A673 (cell line): ENCODE data around the gene ABCD3. TPM values are rescaled to one million over a fixed set of nuclear protein-coding genes. Genes with fewer than 3 reads are reported as not detected.

Experiments used
- BruUV-seq: library from RNA; stranded (reverse); fragments of 400-500 nt; replicated peaks from 2 replicates; lab custom pipeline; 2021; lab: Mats Ljungman, UMichigan
- CTCF ChIA-PET: fragments of 300-600 bp; sonication (Branson Sonifier 250); formaldehyde crosslinking; loops from one replicate; lab custom pipeline; 2022; ENCODE audit warnings: antibody characterized with exemption; lab: Charles Lee
- POLR2A ChIA-PET: fragments of 300-600 bp; sonication (Branson Sonifier 250); formaldehyde crosslinking; loops from one replicate; lab custom pipeline; 2022; ENCODE audit warnings: antibody characterized with exemption; ENCODE audit not compliant: low non-redundant PET; lab: Charles Lee
- DNase-seq: peaks from one replicate; pipeline ENCODE4 v3.0.0-alpha.2; 2015; ENCODE audit warnings: low spot score
- H3K27ac ChIP-seq: fragments of 200-600 bp; sonication (generic); 2 replicates; pipeline ENCODE4 v1.5.1; 2016; ENCODE audit warnings: mixed run types, low read depth, mild to moderate bottlenecking, mixed read lengths, antibody characterized with exemption, low read length; ENCODE audit not compliant: poor library complexity, severe bottlenecking
- H3K27me3 ChIP-seq: fragments of 200-600 bp; sonication (generic); replicated peaks from 2 replicates; pipeline ENCODE4 v1.6.1; 2017; ENCODE audit warnings: mixed run types, low read depth, mild to moderate bottlenecking, mixed read lengths, antibody characterized with exemption, low read length; ENCODE audit not compliant: insufficient read depth, poor library complexity
- H3K36me3 ChIP-seq: fragments of 200-600 bp; sonication (generic); 2 replicates; pipeline ENCODE4 v1.6.1; 2016; ENCODE audit warnings: mixed run types, mild to moderate bottlenecking, mixed read lengths, antibody characterized with exemption, low read length; ENCODE audit not compliant: insufficient read depth, poor library complexity, severe bottlenecking
- H3K4me1 ChIP-seq: fragments of 200-600 bp; sonication (generic); 2 replicates; pipeline ENCODE4 v1.6.1; 2017; ENCODE audit warnings: mixed run types, mild to moderate bottlenecking, mixed read lengths, antibody characterized with exemption, low read length; ENCODE audit not compliant: insufficient read depth, poor library complexity, severe bottlenecking
- H3K4me3 ChIP-seq: fragments of 200-600 bp; sonication (generic); 2 replicates; pipeline ENCODE4 v1.5.1; 2016; ENCODE audit warnings: low read depth, mixed run types, mild to moderate bottlenecking, mixed read lengths, low read length; ENCODE audit not compliant: poor library complexity, severe bottlenecking
- H3K9me3 ChIP-seq: fragments of 200-600 bp; sonication (generic); 2 replicates; pipeline ENCODE4 v1.6.1; 2016; ENCODE audit warnings: mixed run types, low read depth, mild to moderate bottlenecking, mixed read lengths, antibody characterized with exemption, low read length; ENCODE audit not compliant: poor library complexity, severe bottlenecking
- EZH2 ChIP-seq: fragments of 200-600 bp; sonication (generic); IDR thresholded peaks from 2 replicates; pipeline ENCODE4 v1.6.1; 2017; ENCODE audit warnings: borderline replicate concordance, low read depth, mild to moderate bottlenecking, mixed read lengths, antibody characterized with exemption, low read length; ENCODE audit not compliant: poor library complexity, severe bottlenecking
- intact Hi-C: fragments of 100-400 bp; cut with micrococcal nuclease; formaldehyde crosslinking; loops from one replicate; pipeline ENCODE4 v1.10.0; 2022; ENCODE audit not compliant: unreplicated experiment
- total RNA-seq: library from RNA; stranded (reverse); gene quantifications from 2 replicates; pipeline ENCODE4 v1.2.3, GENCODE V29; 2021
- TF ChIP-seq, protein P1 (sequence below): fragments of 300-800, 200-600 bp; sonication (generic); conservative IDR thresholded peaks from 2 replicates; pipeline ENCODE4 v1.5.1; 2017; ENCODE audit warnings: low read depth, mild to moderate bottlenecking, antibody characterized with exemption, low read length, moderate library complexity, mixed read lengths

The ABCD3 gene
- total RNA-seq, 1 experiment from 2014 or later = 65.0 TPM

DNA sequence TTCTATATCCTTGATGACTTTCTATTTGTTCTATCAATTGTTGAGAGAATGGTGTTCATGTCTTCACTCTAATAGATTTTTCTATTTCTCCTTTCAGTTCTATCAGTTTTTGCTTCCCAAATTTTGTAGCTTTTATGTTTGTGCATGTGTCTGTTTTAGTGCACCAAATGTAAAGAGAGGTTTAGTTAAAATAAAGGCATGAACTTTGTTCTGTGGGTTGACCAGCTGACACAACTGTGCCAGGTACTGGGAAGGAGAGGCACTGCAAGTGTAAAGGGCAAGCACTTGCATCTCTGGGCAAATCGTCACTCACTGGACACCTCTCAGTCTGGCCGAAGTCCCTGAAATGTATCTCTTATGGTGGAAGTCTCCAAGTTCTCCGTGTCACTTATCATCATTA is 38.6 kb upstream of the ABCD3 start:
- Histone ChIP-seq H3K4me1 (no peaks in the 10 kb centered on the region), H3K27ac (no peak overlapping the region), H3K36me3 (no peaks in the 10 kb centered on the region), H3K9me3 (no peaks in the 10 kb centered on the region), H3K4me3 (no peak overlapping the region), H3K27me3 (no peaks in the 10 kb centered on the region)
- ChIA-PET CTCF (no interaction called here), POLR2A (no interaction called here)
- intact Hi-C loops = no loop called here
- TF ChIP-seq, protein P1, sequence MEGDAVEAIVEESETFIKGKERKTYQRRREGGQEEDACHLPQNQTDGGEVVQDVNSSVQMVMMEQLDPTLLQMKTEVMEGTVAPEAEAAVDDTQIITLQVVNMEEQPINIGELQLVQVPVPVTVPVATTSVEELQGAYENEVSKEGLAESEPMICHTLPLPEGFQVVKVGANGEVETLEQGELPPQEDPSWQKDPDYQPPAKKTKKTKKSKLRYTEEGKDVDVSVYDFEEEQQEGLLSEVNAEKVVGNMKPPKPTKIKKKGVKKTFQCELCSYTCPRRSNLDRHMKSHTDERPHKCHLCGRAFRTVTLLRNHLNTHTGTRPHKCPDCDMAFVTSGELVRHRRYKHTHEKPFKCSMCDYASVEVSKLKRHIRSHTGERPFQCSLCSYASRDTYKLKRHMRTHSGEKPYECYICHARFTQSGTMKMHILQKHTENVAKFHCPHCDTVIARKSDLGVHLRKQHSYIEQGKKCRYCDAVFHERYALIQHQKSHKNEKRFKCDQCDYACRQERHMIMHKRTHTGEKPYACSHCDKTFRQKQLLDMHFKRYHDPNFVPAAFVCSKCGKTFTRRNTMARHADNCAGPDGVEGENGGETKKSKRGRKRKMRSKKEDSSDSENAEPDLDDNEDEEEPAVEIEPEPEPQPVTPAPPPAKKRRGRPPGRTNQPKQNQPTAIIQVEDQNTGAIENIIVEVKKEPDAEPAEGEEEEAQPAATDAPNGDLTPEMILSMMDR = no peak
- no peak for TF ChIP-seq EZH2
- BruUV-seq = no TSS peak
- DNase-seq = no peak

DNA sequence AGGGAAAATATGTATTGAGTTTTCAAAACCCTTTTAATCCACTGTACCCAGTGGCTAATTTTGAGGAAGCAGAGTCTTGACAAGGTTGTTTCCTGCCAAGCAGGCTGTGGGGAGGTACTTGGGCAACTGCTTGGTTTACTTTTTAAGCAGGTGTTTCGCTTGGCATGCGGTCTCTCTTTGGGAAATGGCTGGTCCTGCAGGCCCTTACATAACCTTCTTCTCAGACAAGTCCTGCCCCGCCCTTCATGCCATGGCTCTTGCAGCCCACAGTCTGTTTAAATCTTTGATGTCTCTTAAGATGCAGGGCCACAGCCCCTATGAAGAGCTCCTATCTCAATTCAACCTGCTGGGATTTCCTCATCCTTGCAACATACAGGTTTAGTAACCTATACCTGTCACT is 36.0 kb upstream of the ABCD3 start:
- Histone ChIP-seq H3K27ac (no peak overlapping the region), H3K4me3 (no peak overlapping the region), H3K27me3 (no peaks in the 10 kb centered on the region), H3K4me1 (no peaks in the 10 kb centered on the region), H3K36me3 (no peaks in the 10 kb centered on the region), H3K9me3 (no peaks in the 10 kb centered on the region)
- intact Hi-C loops = no loop called here
- no peak for DNase-seq
- no TSS peak for BruUV-seq
- TF ChIP-seq EZH2 = no peak
- TF ChIP-seq, protein P1 = no peak
- ChIA-PET CTCF (no interaction called here), POLR2A (no interaction called here)

DNA sequence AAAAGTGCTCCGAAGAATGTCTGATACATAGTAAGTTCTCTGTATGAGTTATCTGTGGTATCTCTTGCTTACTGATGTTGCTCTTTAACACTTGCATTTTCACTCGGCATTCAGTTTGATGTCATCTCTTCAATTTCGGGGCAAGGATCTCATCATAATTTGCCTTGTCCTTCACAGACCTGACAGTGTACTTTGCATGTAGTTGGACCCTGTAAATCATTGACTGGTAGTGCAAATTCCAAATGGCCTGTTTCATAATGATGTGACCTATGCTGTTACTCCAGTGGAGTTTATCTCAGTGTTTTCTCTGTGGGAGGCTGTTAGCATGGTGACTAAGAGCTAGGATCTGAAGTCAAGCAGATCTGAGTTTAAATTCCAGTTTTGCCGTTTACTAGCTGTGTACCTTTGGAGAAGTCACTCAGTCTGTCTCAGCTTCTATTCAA is 34.2 kb upstream of the ABCD3 start:
- TF ChIP-seq EZH2 = no peak
- TF ChIP-seq, protein P1 = no peak
- Histone ChIP-seq H3K36me3 (no peaks in the 10 kb centered on the region), H3K9me3 (no peaks in the 10 kb centered on the region), H3K4me1 (no peaks in the 10 kb centered on the region), H3K27ac (no peak overlapping the region), H3K27me3 (no peaks in the 10 kb centered on the region), H3K4me3 (no peak overlapping the region)
- intact Hi-C loops = no loop called here
- CTCF ChIA-PET = no interaction called here
- no peak for DNase-seq
- POLR2A ChIA-PET = no interaction called here
- no TSS peak for BruUV-seq
